GM18499 (cell line): ENCODE measurements around the gene TICRR.

Experiments used
- ATAC-seq: cut with Tn5 transposase; IDR thresholded peaks from one replicate; pipeline ENCODE4 v1.9.1; 2021; ENCODE audit warnings: moderate number of reproducible peaks; ENCODE audit not compliant: insufficient read depth, unreplicated experiment

The TICRR gene

DNA sequence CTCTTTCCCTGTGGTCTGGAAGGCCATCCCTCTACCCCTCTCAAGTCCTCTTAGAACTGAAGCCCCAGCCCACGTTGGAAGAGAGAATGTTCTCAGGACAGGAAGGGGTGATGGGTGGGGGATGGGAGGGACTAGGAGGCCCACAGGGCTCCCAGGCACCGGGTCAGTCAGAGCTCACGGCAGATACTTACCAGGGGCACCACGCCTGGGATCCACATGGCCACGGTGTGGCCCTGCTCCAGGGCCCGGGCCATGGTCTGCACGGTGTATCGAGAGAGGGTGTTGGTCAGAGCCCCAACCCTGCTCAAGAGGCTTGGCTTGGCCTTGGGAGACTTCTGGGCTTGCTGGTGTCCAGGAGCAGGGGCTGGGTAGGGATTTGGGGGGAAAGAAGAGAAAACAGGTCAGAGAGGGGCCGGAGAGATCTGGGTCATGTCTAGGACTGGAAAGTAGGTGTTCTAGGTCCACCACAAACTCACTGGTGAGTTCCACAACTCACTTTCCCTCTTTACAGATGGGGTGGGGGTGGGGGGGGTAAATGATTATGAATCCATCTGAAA is 94.1 kb downstream of the TICRR start:
- ATAC-seq = no peak

DNA sequence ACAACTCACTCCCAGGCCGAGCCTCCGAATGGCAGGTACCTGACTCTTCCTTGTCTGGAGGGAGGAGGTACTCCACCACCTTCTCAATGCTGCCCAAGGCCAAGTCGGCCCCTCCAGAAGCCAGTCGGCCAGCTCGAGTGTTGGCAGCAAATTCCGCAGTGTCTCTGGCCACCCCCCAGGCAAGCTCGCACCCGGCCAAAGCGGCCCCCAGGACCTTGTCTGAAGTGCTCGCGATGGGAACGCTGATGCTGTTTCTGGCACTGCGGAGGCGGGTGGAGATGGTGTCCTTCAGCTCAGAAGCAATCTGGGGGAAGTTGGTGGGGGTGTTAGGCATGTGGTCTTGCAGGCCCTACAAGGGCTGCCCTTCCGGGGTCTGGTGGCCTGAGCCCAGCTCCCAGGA is 94.7 kb downstream of the TICRR start:
- ATAC-seq = no peak

DNA sequence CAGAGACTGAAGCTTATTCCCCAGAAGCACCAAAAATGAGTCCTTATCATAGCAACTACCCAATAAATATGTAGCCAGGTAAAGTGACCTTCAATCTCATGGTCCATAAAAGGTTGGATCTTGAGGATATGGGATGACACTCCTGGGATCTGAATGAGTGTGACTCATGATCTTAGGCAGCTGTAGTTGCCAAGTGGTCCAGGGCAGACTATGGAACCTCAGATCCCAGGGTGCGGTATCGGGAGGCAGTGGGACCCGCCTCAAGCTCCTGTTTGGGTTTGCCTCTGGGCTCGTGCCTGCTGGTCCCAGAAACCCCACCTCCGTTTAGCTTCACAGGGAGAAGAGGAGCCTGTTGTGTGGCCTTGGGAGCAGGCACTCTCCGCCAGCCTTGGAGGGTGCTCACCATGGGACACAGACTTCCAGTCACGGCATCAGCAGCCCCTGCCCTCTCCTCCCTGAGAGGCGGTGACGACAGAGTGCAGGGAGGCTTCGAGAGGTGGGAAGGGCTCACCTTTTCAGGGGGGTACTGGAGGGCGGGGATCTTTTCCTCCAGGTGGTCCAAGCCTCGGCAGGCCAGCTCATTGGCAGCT is 95.8 kb downstream of the TICRR start:
- ATAC-seq = no peak

DNA sequence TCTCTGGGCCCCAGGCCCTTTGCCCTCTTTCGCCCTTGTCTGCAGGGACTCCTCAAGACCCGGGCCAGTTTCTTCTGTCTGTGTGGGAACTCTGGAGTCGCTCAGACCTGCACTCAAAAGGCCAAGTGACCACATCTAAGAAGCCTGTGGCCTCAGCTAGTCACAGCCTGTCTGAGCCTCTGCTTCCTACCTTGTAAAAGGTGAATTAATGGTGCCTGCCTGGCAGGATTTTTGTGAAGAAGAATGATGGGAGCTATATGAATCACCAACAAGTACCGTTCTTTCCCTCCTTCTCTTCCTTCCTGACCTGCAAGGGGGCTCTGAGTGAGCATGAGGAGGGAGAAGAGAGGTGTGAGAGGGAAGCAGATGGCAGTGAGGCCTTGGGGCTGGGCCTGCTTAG is 96.4 kb downstream of the TICRR start:
- ATAC-seq = no peak

DNA sequence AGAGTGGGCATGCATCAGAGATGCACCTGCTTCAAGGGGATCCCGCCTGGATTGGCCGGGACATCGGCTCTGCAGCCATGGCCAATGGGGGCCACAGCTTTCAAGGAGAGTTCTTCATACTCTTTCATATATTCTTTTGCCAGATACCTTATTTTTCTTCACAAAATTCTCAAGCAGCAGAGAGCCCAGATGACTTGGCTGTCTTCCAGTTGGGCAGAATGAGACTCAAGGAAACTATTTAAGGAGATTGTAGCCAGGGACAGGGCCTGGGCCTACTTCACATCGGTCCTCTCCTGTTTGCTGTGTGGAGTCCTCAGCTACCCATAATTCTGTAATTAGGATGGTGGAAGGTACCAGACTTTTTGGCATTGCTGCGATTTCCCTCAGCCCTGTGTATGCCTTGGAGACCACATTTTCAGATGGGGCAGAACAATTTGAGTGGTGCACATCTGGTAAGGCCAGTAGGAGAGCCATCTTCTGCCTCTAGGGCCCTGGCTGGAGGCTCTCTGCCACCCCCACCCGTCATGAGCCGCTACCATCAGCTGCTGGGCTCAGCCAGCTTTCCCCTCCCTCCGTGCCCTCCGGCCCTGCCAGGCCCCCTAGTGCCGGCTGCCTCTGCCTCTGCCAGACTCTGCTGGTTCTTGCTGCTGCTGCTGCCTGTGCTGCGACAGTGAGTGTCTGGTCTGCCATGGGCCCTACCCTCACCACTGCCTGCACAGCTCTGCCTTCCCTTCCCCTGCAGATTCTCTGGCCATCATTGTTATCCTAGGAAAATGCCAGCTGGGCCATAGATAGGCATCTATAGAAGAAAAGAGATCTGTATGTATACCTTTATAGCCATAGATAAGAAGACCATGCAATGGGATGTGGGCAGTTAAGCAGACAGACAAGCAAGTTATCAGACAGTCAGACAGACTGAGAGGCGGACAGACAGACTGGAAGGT is 97.2 kb downstream of the TICRR start:
- ATAC-seq = no peak

DNA sequence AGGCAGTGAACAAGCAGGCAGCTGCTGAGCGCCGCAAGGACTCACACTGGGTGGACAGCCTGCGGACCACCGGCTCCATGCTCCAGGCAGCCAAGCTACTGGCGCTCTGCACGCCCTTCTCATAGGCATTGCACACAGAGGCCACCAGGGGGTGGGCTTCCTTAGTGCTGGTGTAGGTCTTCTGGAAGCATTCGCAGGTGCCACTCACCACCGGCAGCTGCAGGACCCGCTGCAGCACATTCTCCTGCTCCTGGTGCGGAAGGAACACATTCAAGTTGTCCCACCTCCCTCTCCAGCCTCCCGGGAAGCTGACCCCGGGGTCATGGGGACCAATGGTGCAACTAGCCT is 97.9 kb downstream of the TICRR start:
- ATAC-seq = no peak

DNA sequence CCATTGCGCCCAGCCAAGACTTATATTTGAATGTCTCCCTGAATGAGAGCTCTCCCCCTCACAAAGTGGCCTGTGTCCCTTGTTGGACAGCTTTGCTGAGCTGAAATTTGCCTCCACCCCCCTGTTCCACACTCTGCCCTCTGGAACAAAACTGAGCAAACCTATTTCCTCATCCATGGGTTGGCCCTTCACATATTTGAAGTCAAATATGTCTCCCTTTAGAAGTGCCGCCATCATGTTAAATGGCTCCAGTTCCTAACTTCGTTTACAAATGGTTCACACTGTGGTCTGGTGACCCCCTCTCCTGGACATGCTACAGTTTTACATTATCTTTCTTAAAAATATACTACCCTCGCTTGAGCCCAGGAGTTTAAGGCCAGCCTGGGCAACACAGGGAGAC is 99.3 kb downstream of the TICRR start:
- no peak for ATAC-seq

DNA sequence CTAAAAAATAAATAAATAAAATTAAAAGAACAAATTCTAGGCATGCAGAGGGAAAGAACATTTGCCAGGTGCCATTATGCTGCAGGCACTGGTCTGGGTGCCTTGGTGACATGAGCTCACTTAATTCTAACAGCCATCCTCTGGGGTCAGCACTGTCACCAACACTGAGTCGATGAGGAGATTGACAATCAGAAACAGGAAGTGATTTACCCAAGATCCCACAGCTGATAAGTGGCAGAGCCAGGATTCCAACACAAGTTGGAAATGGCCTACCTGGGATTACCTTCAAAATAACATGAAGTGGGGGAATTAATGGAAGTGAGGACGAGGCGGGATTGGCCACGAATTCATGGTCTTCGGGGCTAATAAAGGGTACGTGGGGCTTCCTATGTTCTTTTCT is 100.3 kb downstream of the TICRR start:
- no peak for ATAC-seq

DNA sequence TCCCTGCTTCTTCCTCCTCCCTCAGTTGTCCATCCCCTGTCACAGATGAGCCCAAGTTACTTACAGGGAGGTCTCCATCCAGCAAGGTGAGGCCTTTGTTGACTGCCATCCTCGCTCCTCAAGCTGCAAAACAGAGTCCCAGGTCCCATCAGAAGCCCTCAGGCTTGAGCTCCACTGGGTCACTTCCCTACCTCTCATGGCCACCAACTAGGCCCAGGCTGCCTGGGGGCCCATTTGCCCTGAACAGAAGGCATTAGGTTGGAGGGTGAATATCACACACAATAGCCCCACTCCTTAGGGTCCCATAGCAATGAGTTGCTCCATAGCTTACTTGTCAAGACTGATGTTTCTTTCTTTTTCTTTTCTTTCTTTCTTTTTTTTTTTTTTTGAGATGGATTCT is 102.1 kb downstream of the TICRR start:
- no peak for ATAC-seq
